GM23248 (cell line): ENCODE measurements around the gene MYRF.

ENCODE experiments used
- EZH2 ChIP-seq: fragments of 200-600 bp; sonication (generic); IDR thresholded peaks from 2 replicates; pipeline ENCODE4 v1.6.1; 2018; ENCODE audit warnings: antibody characterized with exemption, mild to moderate bottlenecking; ENCODE audit not compliant: insufficient read depth, poor library complexity, severe bottlenecking
- EZH2phosphoT487 ChIP-seq: fragments of 200-600 bp; sonication (generic); IDR thresholded peaks from 2 replicates; pipeline ENCODE4 v1.6.1; 2018; ENCODE audit warnings: antibody characterized with exemption, moderate library complexity, mild to moderate bottlenecking, low read depth; ENCODE audit not compliant: insufficient read depth

- TF ChIP-seq EZH2phosphoT487 (no peak), EZH2 (no peak)
Measured at GRCh38 chr11:61817471-61818202, 65.2 kb downstream of the MYRF start.
